Naive B cell (primary cell): ENCODE results near the gene LSAMP. TPM values are rescaled to one million over a fixed set of nuclear protein-coding genes. Genes with fewer than 3 reads are reported as not detected.

Experiments used
- ATAC-seq, 2 donors: fragments of 150-1000 bp; cut with Tn5 transposase; 2 replicates each; pipeline ENCODE4 v1.10.0; 2021; ENCODE audit warnings: low read depth in 2 of 2, mild to moderate bottlenecking in 2 of 2, moderate library complexity in 2 of 2
- DNase-seq: peaks from one replicate; pipeline ENCODE4 v3.0.0; 2022
- H3K27ac Mint-ChIP-seq, 6 donors: one replicate each; pipeline ENCODE4 v1.8.0; 2020 to 2022; ENCODE audit warnings: mild to moderate bottlenecking in 6 of 6, mixed read lengths in 6 of 6, moderate library complexity in 5 of 6, inconsistent platforms in 2 of 6
- H3K27me3 Mint-ChIP-seq, 3 donors: one replicate each; pipeline ENCODE4 v1.8.0; 2021 to 2022; ENCODE audit warnings: mixed read lengths in 3 of 3, mild to moderate bottlenecking in 1 of 3
- H3K36me3 Mint-ChIP-seq, 2 donors: one replicate each; pipeline ENCODE4 v1.8.0; 2020 to 2022; ENCODE audit warnings: mixed read lengths in 2 of 2, inconsistent platforms in 1 of 2, mild to moderate bottlenecking in 1 of 2
- H3K4me1 Mint-ChIP-seq, 3 donors: one replicate each; pipeline ENCODE4 v1.8.0; 2020 to 2022; ENCODE audit warnings: mixed read lengths in 3 of 3, inconsistent platforms in 1 of 3, mild to moderate bottlenecking in 1 of 3, moderate library complexity in 1 of 3
- H3K4me3 Mint-ChIP-seq, 8 donors: one replicate each; pipeline ENCODE4 v1.8.0; 2020 to 2022; ENCODE audit warnings: mild to moderate bottlenecking in 8 of 8, mixed read lengths in 8 of 8, moderate library complexity in 8 of 8, inconsistent platforms in 2 of 8
- H3K9me3 Mint-ChIP-seq, 7 donors: one replicate each; pipeline ENCODE4 v1.8.0; 2020 to 2022; ENCODE audit warnings: mixed read lengths in 7 of 7, mild to moderate bottlenecking in 5 of 7, inconsistent platforms in 2 of 7, moderate library complexity in 1 of 7
- polyA plus RNA-seq, 6 donors: library from polyadenylated mRNA; unstranded; fragments of 300-500 nt; fragmentation: Illumina TruSeq; gene quantifications; one replicate each; pipeline ENCODE4 v1.2.3, GENCODE V29; 2021; ENCODE audit warnings: low read depth in 6 of 6

LSAMP gene
- polyA plus RNA-seq, 6 donors from 2014 or later = not detected

DNA sequence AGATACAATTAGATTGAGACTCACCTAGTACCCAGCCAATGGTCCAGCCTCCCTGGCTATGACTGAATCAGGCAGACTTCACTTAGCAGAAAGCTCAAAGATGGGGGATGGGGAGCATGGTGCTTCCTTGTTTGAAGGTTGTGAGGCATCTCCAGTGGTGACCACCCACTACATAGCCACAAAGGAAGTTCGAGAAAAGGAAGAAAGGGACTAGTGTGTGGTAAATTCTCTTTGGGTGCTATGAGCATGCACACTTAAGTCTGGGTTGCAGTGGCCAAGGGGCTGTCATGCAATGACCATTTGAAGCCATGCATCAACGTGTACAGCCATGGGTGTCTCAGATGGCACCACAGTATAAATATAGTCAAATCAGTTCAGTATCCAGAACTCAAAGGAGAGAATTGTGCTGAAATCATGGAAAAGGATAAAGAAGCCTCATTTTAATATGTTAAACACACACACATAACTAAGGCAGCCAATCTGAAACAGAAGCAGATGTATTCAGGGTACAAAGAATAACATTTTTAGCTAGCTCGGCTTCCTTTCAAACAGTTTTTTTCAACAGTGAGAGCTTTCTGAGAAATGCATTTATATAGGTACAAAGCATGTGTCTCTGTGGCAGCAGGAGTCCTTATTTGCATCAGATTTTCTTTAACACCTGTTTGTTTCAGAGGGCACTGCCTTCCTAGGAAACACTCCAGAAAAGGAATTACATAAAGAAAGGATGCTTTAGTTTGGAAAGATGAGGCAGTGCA lies 546.5 kb downstream of the LSAMP start:
- Mint-ChIP-seq H3K36me3 (no peaks in the 10 kb centered on the region), H3K27me3 (peaks cover 0 to 9% (median 9%) of the 10 kb centered on the region in 3 donors), H3K4me3 (no peak overlapping the region), H3K9me3 (peaks cover 0 to 7% (median 3%) of the 10 kb centered on the region in 7 donors), H3K4me1 (no peaks in the 10 kb centered on the region), H3K27ac (no peak overlapping the region)
- no peak for DNase-seq
- no peak for ATAC-seq

DNA sequence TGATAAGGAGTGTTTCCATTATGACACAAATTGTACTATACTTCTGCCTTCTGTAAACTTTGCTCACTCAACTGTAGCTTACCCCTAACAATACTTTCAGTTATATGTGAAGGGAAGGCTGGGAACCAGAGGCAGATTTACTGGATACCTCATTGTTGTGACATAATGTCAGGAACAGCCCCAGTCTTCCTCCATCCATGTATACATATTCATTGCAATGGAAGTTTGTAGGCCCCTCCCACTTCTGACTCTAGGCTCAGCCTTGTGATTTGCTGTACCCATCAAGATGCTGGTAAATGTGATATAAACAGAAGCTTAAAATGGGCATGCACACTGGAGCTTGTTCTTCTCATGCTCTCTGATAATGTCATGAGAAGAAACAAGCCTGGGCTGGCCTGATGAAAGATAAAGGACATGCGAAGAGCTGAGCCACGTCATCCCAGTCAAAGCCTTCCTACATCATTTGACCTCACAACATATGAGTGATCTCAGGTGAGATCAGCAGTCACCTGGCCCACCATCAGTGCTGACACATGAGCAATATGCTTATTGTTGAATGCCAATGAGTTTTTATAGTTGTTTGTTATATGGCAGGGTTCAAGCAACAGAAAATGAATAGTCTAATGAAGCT lies 554.2 kb downstream of the LSAMP start:
- DNase-seq (no peak), ATAC-seq (no peak)
- Mint-ChIP-seq H3K27ac (no peak overlapping the region), H3K9me3 (peaks cover 0 to 3% (median 0%) of the 10 kb centered on the region in 7 donors), H3K4me1 (no peaks in the 10 kb centered on the region), H3K36me3 (no peaks in the 10 kb centered on the region), H3K27me3 (peaks cover 4 to 11% (median 10%) of the 10 kb centered on the region in 3 donors), H3K4me3 (no peak overlapping the region)

DNA sequence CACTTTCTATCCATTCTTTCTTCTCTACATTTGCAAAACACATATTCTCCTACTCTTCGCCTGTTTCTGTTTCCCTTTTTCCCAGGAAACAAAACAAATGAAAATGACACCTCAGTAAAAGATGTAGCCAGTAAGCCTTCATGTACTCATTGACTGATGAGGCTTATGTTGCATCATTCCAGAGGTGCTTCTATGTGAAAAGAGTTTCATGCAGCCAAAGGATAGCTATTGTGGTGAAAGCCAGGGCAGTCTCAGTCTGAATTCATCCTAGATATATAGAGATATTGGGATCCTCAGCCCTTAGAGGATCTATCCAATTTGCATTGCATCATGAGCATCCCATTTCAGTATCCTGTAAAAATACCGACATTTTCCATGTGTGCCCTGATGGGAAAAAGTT lies 554.7 kb downstream of the LSAMP start:
- H3K4me1 Mint-ChIP-seq = no peaks in the 10 kb centered on the region
- H3K9me3 Mint-ChIP-seq = peaks cover 0 to 3% (median 0%) of the 10 kb centered on the region in 7 donors
- no peak overlapping the region for H3K27ac Mint-ChIP-seq
- DNase-seq (no peak), ATAC-seq (no peak)
- no peaks in the 10 kb centered on the region for H3K36me3 Mint-ChIP-seq
- no peak overlapping the region for H3K4me3 Mint-ChIP-seq
- peaks cover 4 to 11% (median 10%) of the 10 kb centered on the region in 3 donors for H3K27me3 Mint-ChIP-seq

DNA sequence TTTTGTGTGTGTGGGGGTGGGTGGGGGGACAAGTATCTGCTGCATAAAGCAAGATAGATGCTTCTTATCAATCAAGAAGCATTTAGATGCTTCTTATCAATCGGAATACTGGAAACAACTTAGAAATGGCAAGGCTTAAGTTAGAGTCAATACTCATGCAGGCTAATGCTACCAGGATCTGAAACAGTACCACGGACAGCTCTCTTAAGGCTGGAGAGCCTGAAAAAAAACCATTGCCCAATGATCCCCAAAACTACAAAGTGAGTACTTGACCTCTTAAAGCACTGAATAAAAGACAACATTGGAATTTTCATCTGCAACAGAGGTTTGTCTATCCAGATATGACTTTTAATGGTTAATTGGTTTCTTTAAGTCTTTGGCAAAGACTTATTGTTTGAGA lies 559.7 kb downstream of the LSAMP start:
- Mint-ChIP-seq H3K36me3 (no peaks in the 10 kb centered on the region), H3K27ac (no peak overlapping the region), H3K4me1 (no peaks in the 10 kb centered on the region), H3K4me3 (no peak overlapping the region), H3K27me3 (peaks cover 11 to 21% (median 17%) of the 10 kb centered on the region in 3 donors), H3K9me3 (peaks cover 0 to 8% (median 0%) of the 10 kb centered on the region in 7 donors)
- no peak for ATAC-seq
- DNase-seq = no peak

DNA sequence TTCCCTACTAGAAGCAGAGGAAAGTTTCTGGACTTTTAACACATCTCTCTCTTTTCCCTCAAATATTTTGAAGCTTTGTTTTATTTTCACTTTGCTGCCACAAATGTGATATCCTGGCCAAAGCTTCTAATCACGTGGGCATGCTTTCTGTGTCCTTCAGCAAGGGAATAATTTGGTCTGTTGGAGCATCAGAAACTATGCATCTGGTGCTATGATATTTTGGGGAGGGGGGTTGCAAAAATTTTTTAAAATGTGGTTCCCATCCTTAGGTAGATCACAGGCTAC lies 567.7 kb downstream of the LSAMP start:
- Mint-ChIP-seq H3K27ac (no peak overlapping the region), H3K4me3 (no peak overlapping the region), H3K36me3 (no peaks in the 10 kb centered on the region), H3K27me3 (peaks cover 6 to 12% (median 7%) of the 10 kb centered on the region in 3 donors), H3K4me1 (no peaks in the 10 kb centered on the region), H3K9me3 (peaks cover 0 to 3% (median 0%) of the 10 kb centered on the region in 7 donors)
- ATAC-seq (no peak), DNase-seq (no peak)

DNA sequence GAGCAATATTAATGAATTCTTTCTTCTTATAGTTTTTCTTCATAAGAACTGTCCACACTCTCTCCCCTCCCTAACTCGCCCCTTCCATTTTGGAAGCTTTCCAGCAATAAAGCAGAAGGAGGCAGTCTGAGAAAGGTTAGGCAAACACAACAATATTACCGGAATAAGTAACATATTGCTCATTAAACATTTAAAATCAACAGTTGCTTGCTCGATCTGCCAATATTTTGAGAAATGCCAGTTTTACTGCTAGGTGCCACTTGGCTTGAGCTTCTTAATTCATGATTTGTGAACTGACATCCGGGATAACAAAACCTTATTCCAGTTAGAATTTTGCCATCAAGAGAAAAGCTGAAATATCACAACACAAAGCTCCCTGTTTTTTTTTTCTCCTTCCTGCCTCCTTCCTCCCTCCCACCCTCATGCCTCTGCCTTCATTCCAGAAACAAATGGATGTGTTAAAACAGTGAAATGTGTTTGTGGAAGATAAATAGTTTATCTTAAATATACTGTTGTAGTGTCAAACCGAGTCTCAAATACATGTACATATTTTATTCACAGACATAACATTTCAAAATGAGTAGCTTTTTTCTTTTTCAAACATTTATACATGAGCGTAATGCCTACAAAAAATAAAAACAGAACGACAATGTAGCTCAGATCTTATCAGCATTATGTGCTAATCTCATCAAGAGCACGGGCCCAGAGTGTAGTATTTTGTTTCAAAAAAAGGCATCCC lies 568.2 kb downstream of the LSAMP start:
- Mint-ChIP-seq H3K9me3 (peaks cover 0 to 3% (median 0%) of the 10 kb centered on the region in 7 donors), H3K27ac (no peak overlapping the region), H3K4me1 (no peaks in the 10 kb centered on the region), H3K4me3 (no peak overlapping the region), H3K27me3 (peaks cover 6 to 16% (median 6%) of the 10 kb centered on the region in 3 donors), H3K36me3 (no peaks in the 10 kb centered on the region)
- ATAC-seq = no peak
- DNase-seq = no peak

DNA sequence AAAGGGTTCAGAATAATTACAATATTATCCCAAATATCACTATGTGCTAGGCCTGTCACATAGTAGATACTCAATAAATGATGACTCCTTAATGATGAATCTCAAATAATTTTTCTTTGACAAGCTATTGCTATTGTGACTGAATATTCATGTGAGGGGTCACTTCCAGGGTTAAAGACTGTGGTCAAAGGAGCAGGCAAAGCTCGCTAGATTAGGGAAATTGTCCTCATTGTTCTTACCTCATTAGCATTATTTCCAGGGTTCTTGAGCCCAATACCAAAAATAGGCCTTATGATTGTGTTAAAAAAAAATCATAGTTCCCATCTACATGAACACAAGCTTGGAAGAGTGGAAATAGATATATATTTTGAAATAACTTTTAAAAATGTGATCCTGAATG lies 569.8 kb downstream of the LSAMP start:
- no peak overlapping the region for H3K27ac Mint-ChIP-seq
- no peak overlapping the region for H3K4me3 Mint-ChIP-seq
- no peaks in the 10 kb centered on the region for H3K4me1 Mint-ChIP-seq
- H3K36me3 Mint-ChIP-seq = no peaks in the 10 kb centered on the region
- ATAC-seq = no peak
- H3K27me3 Mint-ChIP-seq = peaks cover 0 to 17% (median 6%) of the 10 kb centered on the region in 3 donors
- peaks cover 0 to 3% (median 0%) of the 10 kb centered on the region in 7 donors for H3K9me3 Mint-ChIP-seq
- DNase-seq = no peak

DNA sequence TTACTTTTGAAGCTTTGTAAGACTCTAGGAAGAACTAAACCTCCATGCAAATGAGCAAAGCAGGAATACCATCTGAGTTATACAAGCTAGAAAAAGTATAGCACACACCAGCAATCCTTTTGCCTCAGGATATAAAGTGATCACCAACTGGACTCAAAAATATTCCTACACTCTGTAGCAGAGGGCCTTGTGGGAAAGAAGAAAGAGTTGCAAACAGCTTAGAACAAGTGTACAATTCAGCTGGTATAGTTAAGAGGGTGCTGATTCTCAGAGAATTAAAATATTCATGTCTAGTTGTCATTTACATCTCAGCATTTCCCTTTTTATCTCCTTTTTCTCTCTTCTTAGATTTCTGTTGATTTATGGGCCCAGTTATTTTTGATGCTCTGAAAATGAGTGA lies 573.6 kb downstream of the LSAMP start:
- H3K27me3 Mint-ChIP-seq = peaks cover 2 to 10% (median 7%) of the 10 kb centered on the region in 3 donors
- DNase-seq (no peak), ATAC-seq (no peak)
- H3K4me1 Mint-ChIP-seq = no peaks in the 10 kb centered on the region
- no peak overlapping the region for H3K4me3 Mint-ChIP-seq
- no peaks in the 10 kb centered on the region for H3K36me3 Mint-ChIP-seq
- H3K27ac Mint-ChIP-seq = no peak overlapping the region
- H3K9me3 Mint-ChIP-seq = peaks cover 0 to 2% (median 0%) of the 10 kb centered on the region in 7 donors

DNA sequence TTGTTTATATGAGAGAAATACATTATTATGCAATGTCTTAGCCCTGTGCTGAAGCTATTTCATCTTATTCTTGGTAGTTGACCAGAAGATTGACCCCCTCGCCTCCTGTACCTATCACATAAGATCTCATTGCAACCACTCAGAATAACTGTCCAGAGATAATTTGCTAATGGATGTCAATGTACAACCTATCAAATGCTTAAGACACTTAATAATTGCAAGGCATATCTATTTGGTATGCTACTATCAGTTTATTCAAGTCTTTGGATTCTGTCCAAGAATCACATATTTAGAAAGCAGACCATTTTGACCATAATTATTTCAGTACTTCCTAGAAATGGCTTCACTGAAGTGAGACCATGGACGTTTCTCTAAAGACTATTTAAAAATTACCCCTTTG lies 580.4 kb downstream of the LSAMP start:
- peaks cover 0 to 4% (median 0%) of the 10 kb centered on the region in 7 donors for H3K9me3 Mint-ChIP-seq
- no peak for ATAC-seq
- no peak for DNase-seq
- no peaks in the 10 kb centered on the region for H3K36me3 Mint-ChIP-seq
- H3K4me1 Mint-ChIP-seq = no peaks in the 10 kb centered on the region
- no peak overlapping the region for H3K27ac Mint-ChIP-seq
- H3K4me3 Mint-ChIP-seq = no peak overlapping the region
- peaks cover 21 to 40% (median 35%) of the 10 kb centered on the region in 3 donors for H3K27me3 Mint-ChIP-seq

DNA sequence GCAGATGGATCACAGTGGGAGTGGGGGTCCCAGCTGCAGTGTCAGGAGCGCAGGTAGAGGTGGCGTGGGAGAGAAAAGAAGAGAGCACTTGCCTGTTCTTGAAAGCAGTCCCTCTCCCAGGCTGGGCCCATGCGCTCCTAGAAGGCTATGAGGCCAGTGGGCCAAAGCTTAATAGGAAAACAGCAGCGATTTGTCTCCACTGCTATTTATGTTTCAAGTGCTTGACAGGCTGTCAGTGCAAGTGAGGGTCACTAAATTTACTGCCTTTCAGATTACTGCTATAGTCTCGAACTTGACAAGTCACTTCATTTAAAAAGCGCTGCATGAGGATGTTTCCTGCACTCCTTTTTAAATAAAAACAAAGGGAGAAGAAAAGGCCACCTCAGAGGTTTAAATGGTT lies 582.4 kb downstream of the LSAMP start:
- Mint-ChIP-seq H3K27me3 (peaks cover 32 to 57% (median 48%) of the 10 kb centered on the region in 3 donors), H3K27ac (no peak overlapping the region), H3K4me3 (no peak overlapping the region), H3K9me3 (peaks cover 0 to 6% (median 2%) of the 10 kb centered on the region in 7 donors), H3K4me1 (no peaks in the 10 kb centered on the region), H3K36me3 (no peaks in the 10 kb centered on the region)
- ATAC-seq (no peak), DNase-seq (no peak)

DNA sequence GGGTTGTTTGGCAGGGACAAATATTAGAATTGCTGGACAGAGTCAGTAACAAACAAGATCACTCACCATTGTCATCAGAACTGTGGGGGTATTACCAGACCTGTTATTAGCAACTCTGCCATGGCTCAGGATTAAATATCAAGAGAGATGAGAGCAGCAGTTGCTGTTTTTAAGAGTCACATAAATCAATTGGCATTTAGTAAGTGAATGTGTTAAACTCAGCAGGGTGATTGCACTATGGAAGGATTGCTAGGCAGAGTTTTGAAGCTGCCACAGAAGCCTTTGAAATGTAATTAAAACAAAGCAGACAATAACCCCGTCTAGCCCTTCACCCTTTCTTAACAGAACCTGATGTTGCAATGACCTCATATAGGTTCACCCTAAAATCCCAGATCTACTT lies 583.2 kb downstream of the LSAMP start:
- Mint-ChIP-seq H3K36me3 (no peaks in the 10 kb centered on the region), H3K4me1 (no peaks in the 10 kb centered on the region), H3K9me3 (peaks cover 0 to 5% (median 2%) of the 10 kb centered on the region in 7 donors), H3K4me3 (no peak overlapping the region), H3K27ac (no peak overlapping the region), H3K27me3 (peaks cover 32 to 58% (median 50%) of the 10 kb centered on the region in 3 donors)
- ATAC-seq (no peak), DNase-seq (no peak)

DNA sequence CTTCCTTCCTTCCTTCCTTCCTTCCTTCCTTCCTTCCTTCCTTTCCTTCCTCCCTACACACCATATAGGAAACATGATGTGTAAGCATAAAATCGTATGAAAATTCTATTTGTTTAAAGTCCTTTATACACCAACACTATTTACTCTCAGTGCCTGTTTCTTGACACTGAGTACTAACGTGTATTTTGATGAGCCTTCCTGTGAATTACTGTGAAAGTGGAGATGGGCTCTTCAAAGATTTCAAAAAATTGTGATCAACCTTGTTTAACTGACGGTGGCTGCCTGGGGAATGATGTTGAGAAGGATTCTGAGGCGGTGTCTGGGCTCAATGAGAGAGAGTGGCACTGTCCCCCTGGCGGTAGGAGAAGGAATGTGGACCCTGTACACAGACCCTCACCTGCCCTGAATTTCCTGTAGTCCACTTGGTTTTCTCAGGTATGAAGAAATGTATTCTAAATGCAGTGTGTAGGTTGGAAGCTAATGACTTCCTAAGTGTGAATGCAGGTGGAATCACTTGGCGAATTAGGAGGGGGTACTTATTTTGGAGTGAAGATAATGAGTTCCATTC lies 584.0 kb downstream of the LSAMP start:
- H3K4me3 Mint-ChIP-seq = no peak overlapping the region
- H3K36me3 Mint-ChIP-seq = no peaks in the 10 kb centered on the region
- peaks cover 25 to 53% (median 50%) of the 10 kb centered on the region in 3 donors for H3K27me3 Mint-ChIP-seq
- peaks cover 0 to 5% (median 2%) of the 10 kb centered on the region in 7 donors for H3K9me3 Mint-ChIP-seq
- ATAC-seq = no peak
- DNase-seq = no peak
- H3K4me1 Mint-ChIP-seq = no peaks in the 10 kb centered on the region
- no peak overlapping the region for H3K27ac Mint-ChIP-seq

DNA sequence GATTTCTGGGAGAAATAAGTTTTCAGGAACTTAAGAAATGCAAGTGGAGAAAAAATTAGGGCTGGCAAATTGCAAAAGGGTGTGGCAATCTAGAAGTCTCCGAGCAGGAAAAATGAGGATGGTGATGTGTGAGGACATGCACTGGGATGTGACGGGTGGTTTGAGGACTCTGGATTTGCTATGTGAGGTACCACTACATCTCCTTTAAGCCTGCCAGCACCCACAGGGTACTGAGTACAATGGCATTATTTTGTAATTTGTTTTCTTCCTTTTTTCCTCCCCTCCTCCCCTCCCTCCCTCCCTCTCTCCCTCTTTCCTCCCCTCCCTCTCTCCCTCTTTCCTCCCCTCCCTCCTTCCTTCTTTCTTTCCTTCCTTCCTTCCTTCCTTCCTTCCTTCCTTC lies 584.5 kb downstream of the LSAMP start:
- Mint-ChIP-seq H3K27me3 (peaks cover 27 to 52% (median 52%) of the 10 kb centered on the region in 3 donors), H3K9me3 (peaks cover 0 to 5% (median 2%) of the 10 kb centered on the region in 7 donors), H3K36me3 (no peaks in the 10 kb centered on the region), H3K4me1 (no peaks in the 10 kb centered on the region), H3K27ac (no peak overlapping the region), H3K4me3 (no peak overlapping the region)
- DNase-seq (no peak), ATAC-seq (no peak)
